HEK293 (cell line): ENCODE measurements around the gene PTPN18.

Experiments used
- CTCF ChIA-PET: fragments of 350-600 bp; formaldehyde crosslinking; extraction: SDS; loops from one replicate; lab custom pipeline; 2021; ENCODE audit warnings: antibody characterized with exemption; lab: Yijun Ruan, JAX
- POLR2A ChIA-PET: fragments of 300-600 bp; formaldehyde crosslinking; extraction: SDS; loops from one replicate; lab custom pipeline; 2020; ENCODE audit warnings: antibody characterized with exemption, inconsistent platforms; lab: Yijun Ruan, JAX
- H3K27ac ChIP-seq: fragments of 200-500 bp; sonication (Bioruptor generic); 2 replicates; pipeline ENCODE4 v1.5.1; 2014; ENCODE audit warnings: low read depth, low read length, control low read depth, inconsistent platforms; ENCODE audit errors: extremely low read depth
- H3K36me3 ChIP-seq, 2 experiments: fragments of 200-500 bp in 1 of 2; sonication (Bioruptor generic) in 1 of 2; 1 replicate in 1 of 2; 2 replicates in 1 of 2; pipeline ENCODE4 v1.5.1; 2014 to 2017; ENCODE audit warnings: inconsistent platforms in 2 of 2, low read length in 2 of 2; ENCODE audit not compliant: control insufficient read depth in 2 of 2, insufficient read depth in 1 of 2
- H3K4me1 ChIP-seq: fragments of 200-500 bp; sonication (Bioruptor generic); 2 replicates; pipeline ENCODE4 v1.5.1; 2014; ENCODE audit warnings: mild to moderate bottlenecking, low read length, inconsistent platforms; ENCODE audit not compliant: control insufficient read depth, insufficient read depth
- H3K4me3 ChIP-seq: 2 replicates; pipeline ENCODE4 v1.5.1; 2011; ENCODE audit warnings: low read depth, mild to moderate bottlenecking, control low read depth, low read length, moderate library complexity
- H3K9me3 ChIP-seq: fragments of 200-500 bp; sonication (Bioruptor generic); 2 replicates; pipeline ENCODE4 v1.5.1; 2014; ENCODE audit warnings: low read depth, low read length, inconsistent platforms; ENCODE audit not compliant: control insufficient read depth, insufficient read depth
- BCL11B ChIP-seq: fragments of 450-650 bp; formaldehyde crosslinking; IDR thresholded peaks from 2 replicates; pipeline ENCODE4 v1.5.1; 2016; ENCODE audit warnings: low read depth, missing biosample characterization, missing genetic modification characterization
- REST ChIP-seq: fragments of 450-650 bp; formaldehyde crosslinking; IDR thresholded peaks from 2 replicates; pipeline ENCODE4 v1.5.1; 2016; ENCODE audit warnings: missing biosample characterization, missing genetic modification characterization
- SALL2 ChIP-seq: fragments of 450-650 bp; formaldehyde crosslinking; IDR thresholded peaks from 2 replicates; pipeline ENCODE4 v1.5.0; 2017; ENCODE audit warnings: missing biosample characterization, mild to moderate bottlenecking, missing genetic modification characterization, borderline replicate concordance
- SP3 ChIP-seq: fragments of 450-650 bp; formaldehyde crosslinking; IDR thresholded peaks from 2 replicates; pipeline ENCODE4 v1.5.1; 2016; ENCODE audit warnings: missing biosample characterization, missing genetic modification characterization
- ZFHX2 ChIP-seq: fragments of 450-650 bp; formaldehyde crosslinking; conservative IDR thresholded peaks from 2 replicates; pipeline ENCODE4 v1.5.1; 2016; ENCODE audit warnings: missing biosample characterization, missing genetic modification characterization
- ZNF169 ChIP-seq: fragments of 450-650 bp; formaldehyde crosslinking; IDR thresholded peaks from 2 replicates; pipeline ENCODE4 v1.5.1; 2016; ENCODE audit warnings: missing biosample characterization, missing genetic modification characterization
- ZNF223 ChIP-seq: fragments of 450-650 bp; formaldehyde crosslinking; IDR thresholded peaks from 2 replicates; pipeline ENCODE4 v1.5.1; 2016; ENCODE audit warnings: missing biosample characterization, missing genetic modification characterization
- ZNF274 ChIP-seq, 2 experiments: fragments of 200-500 bp in 1 of 2; fragments of 450-650 bp in 1 of 2; sonication (Bioruptor generic) in 1 of 2; formaldehyde crosslinking in 1 of 2; IDR thresholded peaks; 2 replicates each; pipeline versions ENCODE4 v1.5.1 to v1.6.1; 2014 to 2016; ENCODE audit warnings: borderline replicate concordance in 1 of 2, inconsistent platforms in 1 of 2, low read length in 1 of 2, missing biosample characterization in 1 of 2, missing genetic modification characterization in 1 of 2
- ZNF501 ChIP-seq: fragments of 450-650 bp; formaldehyde crosslinking; IDR thresholded peaks from 2 replicates; pipeline ENCODE4 v1.5.1; 2016; ENCODE audit warnings: missing biosample characterization, missing genetic modification characterization
- ZNF580 ChIP-seq: fragments of 450-650 bp; formaldehyde crosslinking; IDR thresholded peaks from 2 replicates; pipeline ENCODE4 v1.5.1; 2016; ENCODE audit warnings: missing biosample characterization, missing genetic modification characterization
- ZNF623 ChIP-seq: fragments of 450-650 bp; formaldehyde crosslinking; IDR thresholded peaks from 2 replicates; pipeline ENCODE4 v1.5.1; 2016; ENCODE audit warnings: missing biosample characterization, missing genetic modification characterization
- ZNF629 ChIP-seq: fragments of 450-650 bp; formaldehyde crosslinking; IDR thresholded peaks from 2 replicates; pipeline ENCODE4 v1.5.1; 2017; ENCODE audit warnings: missing biosample characterization, missing genetic modification characterization
- ZNF639 ChIP-seq: fragments of 450-650 bp; formaldehyde crosslinking; IDR thresholded peaks from 2 replicates; pipeline ENCODE4 v1.5.1; 2016; ENCODE audit warnings: missing biosample characterization, missing genetic modification characterization
- ZNF837 ChIP-seq: fragments of 450-650 bp; formaldehyde crosslinking; IDR thresholded peaks from 2 replicates; pipeline ENCODE4 v1.5.1; 2016; ENCODE audit warnings: missing biosample characterization, missing genetic modification characterization

Gene PTPN18

DNA sequence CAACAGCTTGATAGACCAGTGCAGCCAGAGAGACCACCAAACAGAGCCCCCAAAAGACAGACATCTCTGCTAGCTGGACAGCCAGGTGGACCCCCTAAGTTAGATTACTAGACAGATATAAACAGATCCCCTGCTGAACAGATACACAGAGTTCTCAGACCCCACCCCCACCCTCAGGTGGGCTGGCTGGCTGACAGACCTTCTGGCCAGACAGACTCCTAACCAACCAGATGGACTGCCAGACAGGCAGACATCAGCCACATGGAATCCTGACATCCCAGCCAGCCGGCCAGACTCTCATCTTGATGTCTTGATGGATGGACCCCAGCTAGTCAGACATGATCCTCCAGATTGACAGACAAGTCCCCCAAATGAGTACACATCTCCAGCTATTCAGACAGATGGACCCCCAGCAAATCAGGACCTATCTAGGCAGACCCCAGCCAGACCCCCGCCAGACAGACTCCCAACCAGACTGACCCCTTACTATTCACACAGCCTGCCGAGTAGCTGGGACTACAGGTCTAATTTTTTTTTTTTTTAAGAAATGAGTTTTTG lies 18.0 kb downstream of the PTPN18 start:
- CTCF ChIA-PET = interaction anchor here (1.0 to 1.7 kb wide), 6 partner anchors 12 to 432 kb away, joined by 3 to 5 read pairs (median 4); no protein-coding TSS in a partner anchor
- no peak for TF ChIP-seq SALL2
- TF ChIP-seq ZNF274 (IDR thresholded peaks at IDR 0.05; ENCODE audit: low read length) = no peak
- TF ChIP-seq ZNF274 (tag by site-specific recombination; IDR thresholded peaks at IDR 0.05; ENCODE audit: borderline replicate concordance) = no peak
- no peak for TF ChIP-seq ZNF837 (tag by site-specific recombination)
- no peak for TF ChIP-seq SP3 (tag by site-specific recombination)
- TF ChIP-seq ZNF223 = no peak
- TF ChIP-seq ZNF501 = no peak
- no peak for TF ChIP-seq ZNF623 (tag by site-specific recombination)
- TF ChIP-seq ZNF629 (tag by site-specific recombination) = no peak
- no peak for TF ChIP-seq ZNF580 (tag by site-specific recombination)
- no peak for TF ChIP-seq ZNF169 (tag by site-specific recombination)
- no peak for TF ChIP-seq REST (tag by site-specific recombination)
- TF ChIP-seq, all 188 proteins: peak for 0
- POLR2A ChIA-PET = interaction anchor here (1.7 to 3.1 kb wide), 2 partner anchors 17 to 31 kb away, joined by 8 to 17 read pairs; partner anchors contain the start of gene IMP4
- no peak overlapping the region for H3K27ac ChIP-seq
- H3K4me1 ChIP-seq = 0 out of 2 replicates have a peak, but pooled peaks cover 3% of the 10 kb centered on the region
- H3K4me3 ChIP-seq = no peak overlapping the region
- H3K9me3 ChIP-seq = no peaks in the 10 kb centered on the region
- H3K36me3 ChIP-seq = peaks cover 0 to 20% of the 10 kb centered on the region in 2 experiments; a peak in 1 of 3 replicates

- ChIA-PET POLR2A (interaction anchor here (3.1 kb wide), 1 partner anchor 32 kb away, joined by 17 read pairs; the partner anchor contains the start of gene IMP4), CTCF (no interaction called here)
- no peak overlapping the region for H3K27ac ChIP-seq
- peaks cover 0 to 20% of the 10 kb centered on the region in 2 experiments; a peak in 1 of 3 replicates for H3K36me3 ChIP-seq
- H3K4me3 ChIP-seq = no peak overlapping the region
- H3K9me3 ChIP-seq = no peaks in the 10 kb centered on the region
- H3K4me1 ChIP-seq = 0 out of 2 replicates have a peak, but pooled peaks cover 3% of the 10 kb centered on the region
- TF ChIP-seq ZFHX2 (0 out of 2 replicates have a peak, but pooled peaks have one; percentile 10), BCL11B (tag by site-specific recombination) (no peak), ZNF639 (tag by site-specific recombination) (no peak)
Measured at GRCh38 chr2:130374587-130375290, 18.9 kb downstream of the PTPN18 start.
